SKM-1 treated with dmso at 0.1 percent for 144 hours (cell line): ENCODE data around the gene OPALIN.

ENCODE experiments used
- DNase-seq: peaks from one replicate; lab custom pipeline; 2025; ENCODE audit not compliant: unreplicated experiment; lab: John Stamatoyannopoulos, UW

Gene OPALIN

DNA sequence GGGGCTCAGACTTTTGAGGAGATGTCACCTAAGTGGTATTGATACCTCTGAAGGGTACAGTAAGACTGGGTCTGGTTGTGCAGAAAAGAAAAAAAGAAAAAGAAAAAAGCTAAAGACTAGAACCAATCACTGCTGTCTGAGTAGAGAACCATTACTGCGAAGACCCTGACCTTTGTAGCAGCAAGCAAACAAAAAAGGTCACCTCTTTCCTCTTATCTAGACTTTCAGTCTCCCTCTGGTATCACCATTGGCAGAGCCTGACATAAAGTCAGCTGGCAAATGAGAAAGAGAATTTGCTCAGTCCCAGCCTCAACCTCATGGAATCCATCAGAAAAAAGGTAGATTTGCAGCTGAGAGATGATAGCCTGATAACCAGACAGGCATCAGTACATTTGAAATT lies 57.2 kb downstream of the OPALIN start:
- no peak for DNase-seq

- no peak for DNase-seq
These were observed 59.4 kb downstream of the OPALIN start for GRCh38 chr10:96299383-96299782.

GRCh38 chr10:96298362-96298761 lies 60.4 kb downstream of the OPALIN start:
- DNase-seq: no peak

- DNase-seq: no peak
These were observed 61.3 kb downstream of the OPALIN start for GRCh38 chr10:96297486-96297885.

- DNase-seq: no peak
These were observed 63.3 kb downstream of the OPALIN start for GRCh38 chr10:96295475-96295874.
